GM18909 (cell line): ENCODE measurements around the gene SDE2.
"Not testable (repeated sequence)": the region's sequence is repeated elsewhere in the genome, so short reads cannot be mapped to it uniquely, and the experiment has no call there.

ENCODE experiments used
- ATAC-seq: cut with Tn5 transposase; IDR thresholded peaks from one replicate; pipeline ENCODE4 v1.9.1; 2021; ENCODE audit warnings: mild to moderate bottlenecking; ENCODE audit not compliant: unreplicated experiment, poor library complexity

SDE2 gene

DNA sequence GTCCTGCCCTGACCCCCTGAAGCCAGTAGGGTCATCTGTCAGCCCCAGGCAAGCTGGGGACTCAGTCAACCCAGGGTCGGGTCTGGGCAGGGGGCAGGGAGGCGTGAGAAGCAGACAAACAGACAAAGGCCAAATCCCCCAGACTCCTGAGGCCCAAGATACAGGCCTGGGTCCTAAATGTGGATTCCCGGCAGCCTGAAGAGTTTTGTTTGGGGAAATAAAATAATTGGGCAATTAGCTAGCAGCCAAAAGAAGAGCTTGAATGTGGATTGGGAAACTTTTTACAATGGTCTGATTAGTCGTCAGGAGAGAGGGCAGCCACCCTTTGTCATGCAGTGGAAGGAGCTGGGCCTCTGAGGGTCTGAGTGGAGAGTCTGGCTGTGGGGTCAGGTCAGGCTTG is 53.6 kb downstream of the SDE2 start:
- no peak for ATAC-seq

DNA sequence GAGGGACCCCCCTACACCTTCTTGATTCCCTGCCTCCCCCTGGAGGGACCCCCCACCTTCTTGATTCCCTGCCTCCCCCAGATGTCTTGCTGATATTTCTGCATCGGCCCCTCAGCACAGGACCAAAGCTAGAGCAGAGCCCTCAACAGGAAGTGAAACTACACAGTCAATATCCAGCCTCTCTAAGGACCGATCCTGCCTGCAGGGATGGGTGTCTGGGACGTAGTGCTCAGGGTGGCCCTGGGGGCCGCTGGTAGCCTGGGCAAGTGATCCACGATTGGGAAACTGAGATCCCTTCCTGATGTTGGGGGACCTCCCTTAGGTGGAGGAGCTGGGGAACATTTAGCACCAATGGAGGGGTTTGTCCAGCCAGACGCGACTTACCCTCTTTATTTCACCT is 54.2 kb downstream of the SDE2 start:
- peak; percentile 79 for ATAC-seq

DNA sequence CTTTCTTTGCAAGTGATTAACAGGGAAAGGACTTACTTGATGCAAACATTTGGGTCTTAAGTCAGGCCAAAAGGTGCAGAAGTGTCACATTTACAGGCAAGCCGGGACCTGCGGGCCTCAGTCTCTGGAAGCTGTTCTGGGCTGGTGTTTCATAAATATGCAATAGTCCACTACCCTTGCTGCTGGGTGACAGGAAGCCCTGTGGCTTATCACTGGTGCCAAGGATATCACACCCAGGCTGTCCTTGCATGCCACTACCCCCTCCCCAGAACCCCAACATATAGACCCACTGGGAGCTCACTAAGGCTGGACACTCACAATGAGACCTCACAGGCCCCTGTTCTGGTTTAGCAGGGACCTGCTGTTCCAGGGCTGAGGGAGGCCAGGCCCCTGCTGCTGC is 54.8 kb downstream of the SDE2 start:
- ATAC-seq = no peak

DNA sequence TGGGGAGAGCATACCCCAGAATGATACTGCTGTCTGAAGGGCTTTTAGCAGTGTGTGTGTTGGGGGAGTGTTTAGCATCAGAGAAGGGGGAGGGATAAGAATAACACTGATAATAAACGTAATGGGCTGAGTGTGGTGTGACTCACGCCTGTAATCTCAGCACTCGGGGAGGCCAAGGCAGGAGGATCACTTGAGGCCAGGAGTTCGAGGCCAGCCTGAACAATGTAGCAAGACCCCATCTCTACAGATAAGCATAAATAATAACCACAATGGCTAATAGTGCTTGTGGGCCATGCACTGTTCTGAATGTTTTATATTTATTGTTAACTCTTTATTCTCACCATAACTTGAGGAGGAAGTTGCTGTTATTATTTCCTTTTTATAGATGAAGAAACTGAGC is 55.6 kb downstream of the SDE2 start:
- ATAC-seq = no peak

DNA sequence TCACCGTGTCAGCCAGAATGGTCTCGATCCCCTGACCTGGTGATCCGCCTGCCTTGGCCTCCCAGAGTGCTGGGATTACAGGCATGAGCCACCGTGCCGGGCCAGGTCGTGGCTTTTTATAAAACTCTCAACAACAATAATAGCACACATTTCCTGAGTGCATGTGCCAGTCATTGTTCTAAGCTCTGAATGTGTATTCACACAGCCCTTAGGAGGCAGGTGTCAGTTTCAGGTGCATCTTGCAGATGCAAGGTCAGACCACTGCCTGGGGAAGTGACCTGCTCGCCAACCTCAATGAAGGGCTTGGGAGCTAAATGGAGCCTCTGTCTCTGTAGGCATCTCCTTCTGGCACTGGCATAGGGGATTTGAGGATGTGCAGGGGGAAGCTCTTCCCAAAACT is 56.6 kb downstream of the SDE2 start:
- ATAC-seq = peak; percentile 77

DNA sequence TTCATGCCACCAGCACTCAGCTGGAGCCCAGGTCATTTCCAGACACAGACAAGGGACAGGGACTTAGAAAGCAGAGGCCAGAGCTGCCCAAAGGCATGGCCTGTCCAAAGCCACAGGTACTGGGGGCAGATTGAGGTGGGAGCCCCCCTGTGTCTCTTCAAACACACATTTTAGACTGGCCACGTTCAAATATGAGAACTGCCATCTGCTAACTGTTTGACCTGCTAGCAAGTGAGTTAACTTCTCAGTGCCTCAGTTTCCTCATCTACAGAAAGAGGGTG is 57.3 kb downstream of the SDE2 start:
- ATAC-seq = no peak

DNA sequence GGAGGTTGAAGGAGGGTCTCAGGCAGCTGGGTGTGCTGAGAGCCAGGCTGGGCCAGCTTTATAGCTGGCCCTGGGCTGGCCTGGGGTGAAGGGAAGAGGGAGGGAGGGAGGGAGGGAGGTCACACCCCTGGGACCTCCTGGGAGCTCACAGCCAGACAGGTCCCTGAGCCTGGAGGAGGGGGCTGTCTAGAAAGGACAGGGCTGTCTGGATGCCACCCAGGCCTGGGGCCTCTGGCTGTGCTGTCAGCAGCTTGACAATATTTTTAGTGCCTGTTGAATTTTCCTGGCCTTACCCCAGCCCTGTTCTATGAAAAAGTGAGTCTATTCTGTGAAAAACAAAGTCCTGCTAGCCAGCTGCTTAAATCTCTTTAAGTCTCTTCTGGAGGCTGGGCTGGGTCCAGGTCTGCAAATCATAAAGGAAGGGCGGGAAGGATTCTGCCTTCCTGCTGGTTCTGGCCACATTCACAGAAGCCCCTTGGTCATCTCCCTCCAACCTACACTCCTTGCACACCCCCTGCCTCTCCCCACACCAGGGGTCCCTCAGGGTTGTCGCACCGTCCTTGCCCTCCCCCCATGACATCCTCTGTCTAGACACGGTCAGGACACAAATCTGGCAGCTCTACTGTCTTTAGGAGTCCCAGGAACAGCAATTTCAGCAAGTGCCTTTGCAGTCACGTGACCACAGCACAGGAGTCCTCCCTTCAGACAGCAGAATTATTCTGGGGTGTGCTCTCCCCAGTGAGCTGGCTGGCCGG is 57.8 kb downstream of the SDE2 start, which contains the start of gene LEFTY2:
Gene LEFTY2, minus strand, starts transcription at position 34 of the 755 bp plus-strand sequence. CDS start 80 bp downstream, outside the sequence.
- no peak for ATAC-seq

DNA sequence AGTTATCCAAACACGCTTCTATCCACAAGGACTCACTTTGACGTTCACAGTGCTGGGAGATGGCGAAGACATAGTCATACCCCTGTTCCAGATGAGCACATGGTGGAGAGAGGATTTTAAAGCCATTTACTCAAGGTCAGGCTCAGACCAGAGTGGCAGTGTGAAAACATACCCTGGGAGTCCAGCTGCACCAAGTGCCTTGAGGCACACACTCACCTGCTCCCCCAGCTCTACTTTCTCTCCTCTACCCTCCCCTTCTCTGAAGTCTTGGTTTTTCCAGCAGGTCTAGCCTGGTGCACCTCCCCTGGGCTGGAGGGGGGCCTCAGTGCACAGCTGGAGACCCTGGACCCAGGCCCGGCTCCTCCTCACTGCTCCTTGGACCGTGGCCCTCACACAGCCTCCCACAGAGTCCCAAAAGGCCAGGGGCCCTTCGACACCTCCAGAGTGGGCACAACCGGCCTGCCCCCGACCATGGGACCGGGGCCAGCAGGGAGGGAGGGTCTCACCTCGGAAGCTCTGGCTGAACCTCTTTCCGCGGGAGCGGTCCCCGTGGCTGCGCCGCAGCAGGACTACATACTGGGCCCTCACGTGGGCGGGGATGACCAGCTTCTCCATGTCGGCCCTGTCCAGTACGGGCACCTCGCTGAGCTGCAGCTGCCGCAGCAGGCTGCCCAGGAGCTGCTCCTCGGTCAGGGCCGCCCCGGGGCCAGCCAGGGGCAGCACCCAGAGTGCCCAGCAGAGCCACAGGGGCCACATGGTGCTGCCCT is 58.6 kb downstream of the SDE2 start:
- no peak for ATAC-seq

DNA sequence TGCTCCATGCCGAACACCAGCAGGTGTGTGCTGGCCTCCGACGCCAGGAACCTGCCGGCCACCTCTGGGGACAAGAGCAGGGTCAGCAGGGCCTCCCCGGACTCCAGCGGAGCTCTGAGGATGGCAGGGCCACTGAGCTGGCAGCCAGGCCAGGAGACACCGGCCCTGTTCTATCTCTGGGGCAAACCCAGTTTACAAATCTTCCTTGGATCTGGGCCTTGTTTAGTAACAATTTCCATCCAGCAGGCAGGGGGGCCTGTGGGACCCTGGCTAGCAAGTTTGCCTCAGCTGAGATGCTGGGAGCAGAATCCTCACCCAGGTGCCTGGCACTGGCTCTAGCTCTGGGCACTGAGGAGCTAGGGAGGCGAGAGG is 59.2 kb downstream of the SDE2 start:
- not testable (repeated sequence) for ATAC-seq

DNA sequence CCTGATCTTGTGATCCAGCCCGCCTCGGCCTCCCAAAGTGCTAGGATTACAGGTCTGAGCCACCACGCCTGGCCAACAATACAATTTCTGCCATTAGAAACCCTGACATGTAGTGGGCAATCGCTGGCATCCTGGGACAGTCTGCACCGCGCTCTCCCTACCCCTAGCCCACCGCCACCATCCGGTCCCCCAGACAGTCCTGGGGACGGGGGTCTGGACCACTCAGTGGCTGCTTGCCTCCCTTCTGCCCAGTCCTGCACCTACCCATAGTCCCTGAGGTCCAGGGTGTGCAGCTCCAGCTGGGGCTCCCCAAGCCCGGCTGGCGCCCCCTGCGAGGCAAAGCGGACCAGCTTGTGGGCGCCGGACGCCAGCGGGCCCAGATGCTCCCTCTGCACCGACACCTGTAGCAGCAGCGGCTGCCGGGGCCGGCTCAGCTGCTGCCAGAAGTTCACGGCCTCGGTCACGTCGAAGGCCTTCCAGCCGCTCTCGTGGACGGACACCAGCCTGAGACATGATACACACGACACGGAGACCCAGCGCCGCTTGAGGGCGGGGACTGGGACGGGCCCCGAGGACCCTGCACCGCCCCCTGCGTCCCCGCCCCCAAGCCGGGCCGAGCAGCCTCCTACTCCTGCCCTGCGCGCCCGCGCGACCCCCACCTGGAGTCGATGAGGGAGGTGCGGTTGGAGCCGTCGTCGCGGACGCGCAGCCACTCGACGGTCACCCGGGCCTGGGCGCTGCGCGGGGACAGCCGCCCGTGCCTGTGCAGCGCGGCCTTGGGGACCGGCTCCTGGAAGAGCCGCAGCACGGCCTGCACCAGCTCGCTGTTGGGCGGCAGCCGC is 59.8 kb downstream of the SDE2 start:
- not testable (repeated sequence) for ATAC-seq

DNA sequence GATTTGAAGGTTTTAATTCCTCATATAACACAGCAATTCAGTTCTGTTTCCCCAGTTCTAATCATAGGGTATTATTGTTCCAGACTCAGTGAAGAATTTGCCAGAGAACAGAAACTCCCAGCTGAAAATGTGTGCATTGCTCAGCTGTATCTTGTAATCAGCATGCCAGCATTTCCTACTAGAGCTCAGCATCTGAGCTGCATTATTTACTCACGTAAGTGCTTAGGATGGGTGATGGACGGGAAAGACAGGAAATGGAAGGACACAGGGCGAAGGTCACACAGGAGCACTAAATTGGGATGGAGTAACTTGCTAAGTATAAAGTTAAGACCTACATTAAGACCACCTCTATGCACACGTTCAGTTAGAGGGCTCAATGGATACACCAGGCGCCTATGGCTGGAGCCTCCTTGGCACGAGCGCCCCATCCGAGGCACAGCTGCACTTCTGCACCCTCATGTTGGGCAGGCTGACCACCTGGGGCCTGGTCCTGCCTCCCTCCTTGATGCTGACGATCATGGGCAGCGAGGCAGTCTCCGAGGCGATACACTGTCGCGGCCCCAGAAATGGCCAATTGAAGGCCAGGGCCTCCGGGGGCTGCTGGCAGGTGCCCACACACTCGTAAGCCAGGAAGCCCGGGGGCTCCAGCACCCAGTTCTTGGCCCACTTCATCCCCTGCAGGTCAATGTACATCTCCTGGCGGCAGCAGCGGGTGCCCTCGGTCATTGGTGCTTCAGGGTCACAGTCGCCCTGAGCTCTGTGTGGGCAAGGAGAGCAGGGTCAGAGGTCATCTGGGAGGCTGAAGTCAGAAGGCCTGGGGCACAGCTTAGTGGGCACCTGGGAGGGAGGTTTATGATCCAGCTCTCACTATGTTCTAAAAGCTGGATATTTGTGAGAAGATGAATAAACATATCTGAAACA is 61.8 kb downstream of the SDE2 start:
- ATAC-seq = no peak

DNA sequence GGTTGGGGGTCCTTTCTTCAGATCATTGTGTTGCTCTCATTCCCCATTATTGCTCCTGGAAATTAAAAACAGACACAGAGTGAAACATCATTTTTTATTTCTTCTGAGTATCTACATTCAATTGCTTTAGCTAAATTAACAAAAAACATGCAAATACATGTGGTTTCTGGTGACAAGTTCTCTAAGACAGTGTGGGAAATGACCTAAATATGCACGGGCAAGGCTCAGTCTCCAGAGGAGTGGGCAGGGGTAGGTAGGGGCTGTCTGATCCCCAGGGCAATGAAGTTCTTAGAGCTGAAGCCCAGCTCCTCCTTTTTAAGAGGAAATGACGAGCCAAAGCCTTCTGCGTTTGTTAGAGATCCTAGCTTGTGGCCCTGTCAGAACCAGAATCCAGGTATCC is 62.6 kb downstream of the SDE2 start:
- no peak for ATAC-seq

DNA sequence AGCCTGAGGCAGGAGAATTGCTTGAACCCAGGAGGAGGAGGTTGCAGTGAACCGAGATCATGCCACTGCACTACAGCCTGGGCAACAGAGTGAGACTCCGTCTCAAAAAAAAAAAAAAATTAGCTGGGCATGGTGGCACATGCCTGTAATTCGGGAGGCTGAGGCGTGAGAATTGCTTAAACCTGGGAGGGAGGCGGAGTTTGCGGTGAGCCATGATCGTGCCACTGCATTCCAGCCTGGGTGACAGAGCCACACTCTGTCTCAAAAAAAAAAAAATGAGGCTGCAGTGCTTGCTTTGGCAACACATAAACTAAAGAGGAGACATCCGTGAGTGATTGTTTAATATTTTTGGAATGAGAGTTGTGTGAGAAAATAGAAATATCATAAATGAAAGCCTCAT is 63.1 kb downstream of the SDE2 start:
- not testable (repeated sequence) for ATAC-seq

DNA sequence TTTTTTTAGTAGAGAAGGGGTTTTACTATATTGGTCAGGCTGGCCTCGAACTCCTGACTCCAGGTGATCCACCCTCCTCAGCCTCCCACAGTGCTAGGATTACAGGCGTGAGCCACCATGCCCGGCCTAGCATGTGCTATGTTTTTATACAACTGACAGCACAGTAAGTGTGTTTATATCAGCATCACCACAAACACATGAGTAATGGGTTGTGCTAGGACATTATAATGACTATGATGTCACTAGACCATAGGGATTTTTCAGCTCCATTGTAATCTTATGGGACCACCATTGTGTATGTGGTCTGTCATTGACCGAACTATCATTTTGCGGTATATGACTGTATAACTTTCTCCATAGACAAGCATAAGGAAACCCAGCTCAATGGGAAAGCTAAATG is 64.4 kb downstream of the SDE2 start:
- ATAC-seq = no peak

DNA sequence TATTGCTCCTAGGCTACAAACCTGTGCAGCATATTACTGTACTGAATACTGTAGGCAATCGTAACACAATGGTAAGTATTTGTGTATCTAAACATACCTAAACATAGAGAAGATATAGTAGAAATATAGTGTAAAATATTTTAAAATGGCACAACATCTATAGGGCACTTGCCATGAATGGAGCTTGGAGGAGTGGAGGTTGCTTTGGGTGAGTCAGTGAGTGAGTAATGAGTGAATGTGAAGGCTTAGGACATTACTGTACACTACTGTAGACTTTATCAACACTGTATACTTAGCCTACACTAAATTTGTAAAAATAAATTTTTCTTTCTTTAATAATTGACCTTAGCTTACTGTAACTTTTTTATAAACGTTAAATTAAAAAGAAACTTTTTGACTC is 66.1 kb downstream of the SDE2 start:
- ATAC-seq = no peak
